ENCODE measurements around the gene VPS4A. TPM values are rescaled to one million over a fixed set of nuclear protein-coding genes. Genes with fewer than 3 reads are reported as not detected.

The VPS4A gene
- total and polyA plus RNA-seq, 4 donors = 13.3 to 15.7 (median 14.5) TPM

DNA sequence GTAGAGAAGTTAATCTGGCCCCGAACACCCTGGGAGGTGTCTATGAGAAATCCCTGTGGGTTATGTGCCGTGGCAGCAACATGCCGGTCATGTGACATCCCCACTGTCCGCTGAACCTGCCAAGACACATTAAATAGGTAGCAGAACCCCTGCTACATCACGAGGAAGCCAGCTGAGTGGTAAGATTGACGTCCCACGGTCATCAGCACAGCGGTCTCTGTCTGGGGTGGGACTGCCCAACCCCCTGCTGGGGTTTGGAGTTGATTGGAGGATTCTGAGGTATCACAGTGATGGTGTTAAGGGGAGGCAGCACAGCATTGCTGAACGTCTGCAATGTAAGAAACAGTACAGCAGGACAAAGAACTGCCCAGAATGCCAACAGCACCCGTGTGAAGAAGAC lies 38.4 kb downstream of the VPS4A start (continued):
- TF ChIP-seq, protein P1, sequence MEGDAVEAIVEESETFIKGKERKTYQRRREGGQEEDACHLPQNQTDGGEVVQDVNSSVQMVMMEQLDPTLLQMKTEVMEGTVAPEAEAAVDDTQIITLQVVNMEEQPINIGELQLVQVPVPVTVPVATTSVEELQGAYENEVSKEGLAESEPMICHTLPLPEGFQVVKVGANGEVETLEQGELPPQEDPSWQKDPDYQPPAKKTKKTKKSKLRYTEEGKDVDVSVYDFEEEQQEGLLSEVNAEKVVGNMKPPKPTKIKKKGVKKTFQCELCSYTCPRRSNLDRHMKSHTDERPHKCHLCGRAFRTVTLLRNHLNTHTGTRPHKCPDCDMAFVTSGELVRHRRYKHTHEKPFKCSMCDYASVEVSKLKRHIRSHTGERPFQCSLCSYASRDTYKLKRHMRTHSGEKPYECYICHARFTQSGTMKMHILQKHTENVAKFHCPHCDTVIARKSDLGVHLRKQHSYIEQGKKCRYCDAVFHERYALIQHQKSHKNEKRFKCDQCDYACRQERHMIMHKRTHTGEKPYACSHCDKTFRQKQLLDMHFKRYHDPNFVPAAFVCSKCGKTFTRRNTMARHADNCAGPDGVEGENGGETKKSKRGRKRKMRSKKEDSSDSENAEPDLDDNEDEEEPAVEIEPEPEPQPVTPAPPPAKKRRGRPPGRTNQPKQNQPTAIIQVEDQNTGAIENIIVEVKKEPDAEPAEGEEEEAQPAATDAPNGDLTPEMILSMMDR (IDR thresholded peaks at IDR 0.05; ENCODE audit: low read depth, low read length, missing input control) = no peak
- TF ChIP-seq HNF4A (conservative IDR thresholded peaks at IDR 0.05) (no peak), RAD21 (IDR thresholded peaks at IDR 0.05) (no peak), JUND (IDR thresholded peaks at IDR 0.05) (no peak), GABPA (IDR thresholded peaks at IDR 0.05 in 1 of 2, conservative IDR thresholded peaks at IDR 0.05 in 1 of 2) (no peak), NR2F2 (IDR thresholded peaks at IDR 0.05) (no peak), TAF1 (conservative IDR thresholded peaks at IDR 0.05) (no peak), RXRA (IDR thresholded peaks at IDR 0.05) (no peak)

DNA sequence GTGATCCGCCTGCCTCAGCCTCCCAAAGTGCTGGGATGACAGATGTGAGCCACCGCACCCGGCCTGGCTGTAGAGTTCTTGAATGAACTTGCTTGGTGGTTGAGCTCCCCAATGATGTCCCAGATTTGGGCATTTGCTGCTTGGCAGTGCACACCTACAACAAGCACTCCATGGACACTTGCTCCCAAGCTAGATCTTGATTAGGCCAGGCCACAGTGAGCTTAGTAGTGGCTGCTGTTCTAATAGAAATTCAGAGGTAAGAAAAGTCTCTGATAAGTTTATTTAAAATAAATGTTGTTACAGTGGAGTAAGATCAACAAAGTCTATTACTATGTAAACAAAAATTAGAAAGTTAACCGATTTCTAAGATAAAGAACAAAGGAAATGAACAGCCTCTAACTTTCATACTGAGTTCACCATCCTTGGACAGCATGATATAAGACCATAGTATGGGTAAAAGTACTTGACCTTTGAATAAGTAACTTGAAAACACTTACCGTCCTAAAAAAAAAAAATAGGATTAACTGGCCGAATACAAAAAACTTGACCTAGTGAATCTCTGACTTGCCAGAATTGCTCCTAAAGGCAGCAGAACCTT lies 39.5 kb downstream of the VPS4A start:
- Histone ChIP-seq H3K27me3 (ENCODE audit: control insufficient read depth in 4 of 4, insufficient read depth in 4 of 4, low read length in 3 of 4) (no peaks in the 10 kb centered on the region), H3K4me1 (ENCODE audit: control insufficient read depth in 4 of 4, insufficient read depth in 4 of 4, low read length in 3 of 4) (peaks cover 3 to 11% (median 8%) of the 10 kb centered on the region in 4 donors), H3K36me3 (ENCODE audit: control insufficient read depth in 4 of 4, insufficient read depth in 3 of 4, low read depth in 1 of 4, low read length in 3 of 4) (peaks cover 0 to 10% (median 4%) of the 10 kb centered on the region in 4 donors), H3K27ac (ENCODE audit: low read depth in 1 of 2, low read length in 2 of 2) (no peak overlapping the region), H3K4me3 (ENCODE audit: low read depth in 1 of 3, low read length in 3 of 3) (no peak overlapping the region), H3K9me3 (ENCODE audit: control insufficient read depth in 4 of 4, low read length in 3 of 4) (no peaks in the 10 kb centered on the region), H3K9ac (ENCODE audit: low read depth in 1 of 2, low read length in 2 of 2) (no peak overlapping the region)
- WGBS = 64% methylated on average over 6 of the region's 6 CpGs
- DNase-seq (ENCODE audit: low spot score) = no peak
- TF ChIP-seq RXRA (IDR thresholded peaks at IDR 0.05) = no peak
- no peak for TF ChIP-seq GABPA (IDR thresholded peaks at IDR 0.05 in 1 of 2, conservative IDR thresholded peaks at IDR 0.05 in 1 of 2)
- TF ChIP-seq HNF4A (conservative IDR thresholded peaks at IDR 0.05) = no peak
- no peak for TF ChIP-seq EGR1 (IDR thresholded peaks at IDR 0.05; ENCODE audit: low read depth in 2 of 2)
- TF ChIP-seq SP1 (IDR thresholded peaks at IDR 0.05) = no peak
- no peak for TF ChIP-seq FOXA1 (IDR thresholded peaks at IDR 0.05)
- TF ChIP-seq RAD21 (IDR thresholded peaks at IDR 0.05) = no peak
- TF ChIP-seq, protein P2, sequence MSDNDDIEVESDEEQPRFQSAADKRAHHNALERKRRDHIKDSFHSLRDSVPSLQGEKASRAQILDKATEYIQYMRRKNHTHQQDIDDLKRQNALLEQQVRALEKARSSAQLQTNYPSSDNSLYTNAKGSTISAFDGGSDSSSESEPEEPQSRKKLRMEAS (IDR thresholded peaks at IDR 0.05) = no peak
- TF ChIP-seq JUND (IDR thresholded peaks at IDR 0.05) = no peak
- TF ChIP-seq NR2F2 (IDR thresholded peaks at IDR 0.05) = no peak
- TF ChIP-seq, protein P3, sequence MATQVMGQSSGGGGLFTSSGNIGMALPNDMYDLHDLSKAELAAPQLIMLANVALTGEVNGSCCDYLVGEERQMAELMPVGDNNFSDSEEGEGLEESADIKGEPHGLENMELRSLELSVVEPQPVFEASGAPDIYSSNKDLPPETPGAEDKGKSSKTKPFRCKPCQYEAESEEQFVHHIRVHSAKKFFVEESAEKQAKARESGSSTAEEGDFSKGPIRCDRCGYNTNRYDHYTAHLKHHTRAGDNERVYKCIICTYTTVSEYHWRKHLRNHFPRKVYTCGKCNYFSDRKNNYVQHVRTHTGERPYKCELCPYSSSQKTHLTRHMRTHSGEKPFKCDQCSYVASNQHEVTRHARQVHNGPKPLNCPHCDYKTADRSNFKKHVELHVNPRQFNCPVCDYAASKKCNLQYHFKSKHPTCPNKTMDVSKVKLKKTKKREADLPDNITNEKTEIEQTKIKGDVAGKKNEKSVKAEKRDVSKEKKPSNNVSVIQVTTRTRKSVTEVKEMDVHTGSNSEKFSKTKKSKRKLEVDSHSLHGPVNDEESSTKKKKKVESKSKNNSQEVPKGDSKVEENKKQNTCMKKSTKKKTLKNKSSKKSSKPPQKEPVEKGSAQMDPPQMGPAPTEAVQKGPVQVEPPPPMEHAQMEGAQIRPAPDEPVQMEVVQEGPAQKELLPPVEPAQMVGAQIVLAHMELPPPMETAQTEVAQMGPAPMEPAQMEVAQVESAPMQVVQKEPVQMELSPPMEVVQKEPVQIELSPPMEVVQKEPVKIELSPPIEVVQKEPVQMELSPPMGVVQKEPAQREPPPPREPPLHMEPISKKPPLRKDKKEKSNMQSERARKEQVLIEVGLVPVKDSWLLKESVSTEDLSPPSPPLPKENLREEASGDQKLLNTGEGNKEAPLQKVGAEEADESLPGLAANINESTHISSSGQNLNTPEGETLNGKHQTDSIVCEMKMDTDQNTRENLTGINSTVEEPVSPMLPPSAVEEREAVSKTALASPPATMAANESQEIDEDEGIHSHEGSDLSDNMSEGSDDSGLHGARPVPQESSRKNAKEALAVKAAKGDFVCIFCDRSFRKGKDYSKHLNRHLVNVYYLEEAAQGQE (IDR thresholded peaks at IDR 0.05) = no peak
- no peak for TF ChIP-seq FOXA2 (IDR thresholded peaks at IDR 0.05)
- TF ChIP-seq TAF1 (conservative IDR thresholded peaks at IDR 0.05) = no peak
- no peak for TF ChIP-seq YY1 (IDR thresholded peaks at IDR 0.05)
- TF ChIP-seq, protein P1 (IDR thresholded peaks at IDR 0.05; ENCODE audit: low read depth, low read length, missing input control) = no peak

Data from liver (tissue), 9 donors.